KOPT-K1 (cell line): ENCODE data around the gene OR2Z1.
"Not testable (repeated sequence)": the region's sequence is repeated elsewhere in the genome, so short reads cannot be mapped to it uniquely, and the experiment has no call there.

Source experiments
- H3K27ac ChIP-seq: fragments of 200-600 bp; sonication (generic); 2 replicates; pipeline ENCODE4 v1.5.1; 2016; ENCODE audit warnings: antibody characterized with exemption, mild to moderate bottlenecking, low read depth, low read length; ENCODE audit not compliant: poor library complexity, severe bottlenecking
- H3K36me3 ChIP-seq: fragments of 200-600 bp; sonication (generic); 2 replicates; pipeline ENCODE4 v1.5.1; 2017; ENCODE audit warnings: antibody characterized with exemption, mild to moderate bottlenecking, low read length, moderate library complexity; ENCODE audit not compliant: insufficient read depth
- H3K9me3 ChIP-seq: fragments of 200-600 bp; sonication (generic); 2 replicates; pipeline ENCODE4 v1.5.1; 2017; ENCODE audit warnings: antibody characterized with exemption, low read length, mild to moderate bottlenecking; ENCODE audit not compliant: insufficient read depth, poor library complexity, severe bottlenecking

The OR2Z1 gene

GRCh38 chr19:8739291-8740065 is 18.0 kb downstream of the OR2Z1 start:
- H3K27ac ChIP-seq, H3K9me3 ChIP-seq, H3K36me3 ChIP-seq: not testable (repeated sequence)

GRCh38 chr19:8767257-8767656 is 45.8 kb downstream of the OR2Z1 start:
- not testable (repeated sequence) for H3K27ac ChIP-seq, H3K9me3 ChIP-seq, H3K36me3 ChIP-seq

- H3K36me3 ChIP-seq, H3K27ac ChIP-seq, H3K9me3 ChIP-seq: not testable (repeated sequence)
Observed at GRCh38 chr19:8769265-8769664, 47.8 kb downstream of the OR2Z1 start.

GRCh38 chr19:8773587-8773986 is 52.2 kb downstream of the OR2Z1 start:
- not testable (repeated sequence) for H3K36me3 ChIP-seq, H3K27ac ChIP-seq, H3K9me3 ChIP-seq
